LHCN-M2 (cell line): ENCODE results near the gene MAN2B1. TPM values are rescaled to one million over a fixed set of nuclear protein-coding genes. Genes with fewer than 3 reads are reported as not detected.
"Not testable (repeated sequence)": the region's sequence is repeated elsewhere in the genome, so short reads cannot be mapped to it uniquely, and the experiment has no call there.

Source experiments
- DNase-seq: peaks from one replicate; pipeline ENCODE4 v3.0.0-alpha.2; 2012; ENCODE audit warnings: low read depth
- total RNA-seq: library from RNA; depleted of rRNA; stranded (reverse); fragments of >200 nt; gene quantifications from 2 replicates; pipeline ENCODE4 v1.2.3, GENCODE V29; 2014

Gene MAN2B1
- total RNA-seq, 1 experiment from 2014 or later = 48.1 TPM

DNA sequence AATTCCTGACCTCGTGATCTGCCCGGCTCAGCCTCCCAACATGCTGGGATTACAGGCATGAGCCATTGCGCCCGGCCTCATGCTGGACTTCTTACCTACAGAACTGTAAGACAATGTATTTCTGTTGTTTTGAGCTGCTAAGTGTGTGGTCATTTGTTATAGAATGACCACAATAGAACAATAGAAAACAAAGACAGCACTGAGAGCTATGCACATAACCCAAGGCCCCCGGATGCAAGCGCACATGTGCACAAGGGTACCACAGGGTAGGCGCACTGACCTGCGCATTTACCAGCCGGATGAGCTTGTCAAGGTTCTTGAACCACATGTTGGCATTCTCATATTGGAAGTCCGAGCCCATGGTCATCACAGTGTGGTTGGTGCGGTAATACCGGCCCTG is 5.6 kb downstream of the MAN2B1 start:
- DNase-seq = no peak

DNA sequence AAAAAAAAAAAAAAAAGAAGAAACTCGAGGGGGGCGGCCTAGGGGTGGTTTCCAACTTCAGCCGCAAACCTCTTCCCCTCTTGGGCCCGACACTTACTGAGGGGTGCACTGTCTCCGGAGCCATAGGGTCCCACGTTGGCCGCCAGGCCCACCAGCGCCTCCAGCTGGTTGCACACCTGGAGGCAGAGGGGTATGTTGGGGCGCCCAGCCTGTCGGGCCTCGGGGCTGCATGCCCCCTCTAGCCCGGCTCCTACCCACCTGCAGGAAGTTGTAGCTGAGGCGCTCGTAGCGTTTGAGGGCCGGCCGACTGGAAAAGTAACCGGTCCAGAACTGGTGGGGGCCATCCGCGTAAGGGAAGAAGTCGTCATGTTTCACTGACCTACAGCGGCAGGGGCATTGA is 8.6 kb downstream of the MAN2B1 start:
- no peak for DNase-seq

DNA sequence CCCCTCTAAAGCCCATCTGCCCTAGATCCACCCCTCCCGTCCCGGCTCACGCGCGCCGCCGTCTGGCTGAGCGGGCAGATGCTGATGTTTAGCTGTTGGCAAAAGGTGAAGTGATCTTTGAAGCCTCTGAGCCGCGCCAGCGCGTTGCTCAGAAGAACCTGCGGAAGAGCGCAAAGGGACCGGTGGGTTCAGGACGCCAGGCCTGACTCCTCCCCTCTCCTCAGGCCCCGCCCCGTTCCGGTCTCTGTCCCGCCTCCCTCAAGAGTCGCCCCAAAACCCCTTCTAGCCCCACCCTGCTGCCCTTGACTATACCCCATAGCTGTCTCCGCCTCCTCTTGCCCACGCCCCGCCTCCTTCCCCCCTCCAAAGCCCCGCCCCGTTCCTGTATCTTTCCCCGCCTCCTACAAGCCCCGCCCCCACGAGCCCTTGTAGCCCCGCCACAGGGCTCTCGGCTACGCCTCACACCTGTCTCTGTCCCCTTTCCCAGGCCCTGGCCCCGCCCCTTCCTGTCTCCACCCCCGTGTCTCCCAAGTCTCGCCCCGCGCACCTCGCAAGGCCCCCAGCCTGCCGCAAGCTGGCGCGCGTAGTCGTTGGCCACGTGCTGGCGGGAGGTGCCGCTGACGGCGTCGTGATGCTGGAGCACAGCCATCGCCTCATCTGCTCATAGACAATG is 9.5 kb downstream of the MAN2B1 start:
- DNase-seq = no peak

DNA sequence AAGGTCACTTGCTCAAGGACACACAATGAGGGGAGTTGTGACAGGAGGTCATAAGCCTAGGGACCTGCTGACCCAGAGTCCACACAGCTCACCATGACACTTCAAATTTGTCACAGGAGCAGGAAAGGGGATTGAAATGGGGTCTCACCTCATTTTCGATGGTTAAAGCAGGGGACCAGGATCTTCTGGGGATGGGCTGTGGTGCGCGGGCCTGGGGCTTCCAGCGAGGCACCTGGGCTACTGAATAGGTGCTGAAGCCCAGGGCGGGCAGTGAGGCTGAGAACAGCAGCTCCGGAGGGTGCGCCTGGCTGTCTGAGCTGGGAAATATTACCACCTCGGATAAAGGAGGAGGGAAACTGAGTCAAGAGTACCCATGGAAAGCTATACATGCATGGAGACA is 11.0 kb downstream of the MAN2B1 start:
- DNase-seq = no peak

DNA sequence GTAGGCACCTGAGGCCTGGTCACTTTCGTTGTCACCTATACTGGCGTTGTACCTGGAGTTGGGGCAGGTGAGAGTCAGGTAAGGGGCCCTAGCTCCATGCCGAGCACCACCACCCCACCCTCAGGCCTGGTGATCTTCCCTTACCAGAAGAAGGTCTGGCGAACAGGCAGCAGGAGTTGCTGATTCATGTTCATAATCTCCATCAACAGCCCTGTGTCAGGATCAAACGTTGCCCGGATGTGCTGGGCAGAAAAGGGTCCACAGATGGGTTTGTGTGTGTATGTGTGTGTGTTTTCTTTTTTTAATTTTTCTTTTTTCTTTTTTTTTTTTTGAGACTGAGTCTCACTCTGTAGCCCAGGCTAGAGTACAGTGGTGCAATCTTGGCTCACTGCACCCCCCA is 14.3 kb downstream of the MAN2B1 start:
- DNase-seq = no peak

DNA sequence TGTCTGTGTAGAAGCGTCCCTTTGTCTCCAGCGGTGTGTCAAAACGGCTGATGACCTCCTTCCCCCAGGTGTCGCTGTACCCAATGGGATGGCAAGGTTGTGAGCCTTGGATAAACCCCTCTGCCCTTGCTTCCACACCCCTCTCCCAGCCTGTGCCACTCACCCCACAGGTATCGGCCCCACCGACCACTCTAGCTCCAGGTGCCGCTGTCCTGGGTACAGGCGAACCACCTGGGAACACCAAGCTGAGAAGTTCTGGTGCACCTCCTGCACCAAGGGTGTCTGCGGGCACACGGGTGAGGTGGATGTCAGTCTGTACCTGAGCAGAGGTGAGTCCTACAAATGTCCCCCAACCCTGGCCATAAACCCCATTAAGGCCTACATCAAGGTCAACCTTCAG is 16.6 kb downstream of the MAN2B1 start:
- no peak for DNase-seq

DNA sequence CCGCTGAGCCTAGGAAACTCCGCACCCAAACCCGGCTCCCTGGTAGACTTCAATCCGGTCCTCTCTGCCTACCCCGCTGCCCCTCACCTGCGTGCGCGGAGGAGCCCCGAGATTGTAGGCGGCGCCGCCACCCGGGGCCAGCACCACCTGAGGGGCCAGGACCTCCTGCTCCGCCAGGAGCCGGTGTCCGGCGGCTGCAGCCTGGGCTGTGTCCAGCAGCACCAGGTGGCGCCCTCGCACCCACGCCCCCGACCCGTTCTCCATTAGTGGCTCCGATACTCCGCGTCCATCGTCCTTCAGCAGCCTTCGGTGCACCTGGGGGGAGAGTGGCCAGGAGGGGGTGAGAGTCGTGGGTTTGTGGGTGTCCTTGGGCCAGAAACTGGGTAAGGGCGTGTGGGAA is 18.5 kb downstream of the MAN2B1 start:
- no peak for DNase-seq

DNA sequence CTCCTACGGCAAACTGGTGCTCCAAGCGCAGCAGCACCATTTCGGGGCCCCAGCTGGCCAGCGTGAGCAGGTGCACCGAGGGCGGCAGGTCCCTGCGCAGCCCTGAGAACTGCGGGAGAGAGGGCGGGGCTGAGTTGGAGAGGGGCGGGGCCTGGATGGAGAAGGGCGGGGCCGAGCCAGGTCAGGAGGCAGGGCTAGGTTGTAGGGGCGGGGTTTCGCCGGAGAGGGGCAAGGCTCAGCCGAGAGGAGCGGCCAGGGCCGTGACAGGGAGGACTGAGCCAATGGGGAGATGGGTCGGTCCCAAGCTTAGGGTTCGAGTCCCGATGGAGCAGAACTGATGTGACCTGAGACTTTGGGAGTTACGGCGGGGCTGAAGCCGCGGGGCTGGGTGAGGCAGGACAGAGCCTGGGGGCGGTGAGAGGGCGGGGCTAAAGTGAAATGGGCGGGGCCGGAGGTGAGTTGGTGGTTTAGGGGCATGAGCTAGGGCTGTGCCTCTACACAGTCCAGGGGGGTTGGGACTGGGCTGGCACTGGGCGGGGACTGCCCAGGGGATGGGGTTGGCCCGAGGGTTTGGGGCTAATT is 19.0 kb downstream of the MAN2B1 start:
- DNase-seq = no peak

DNA sequence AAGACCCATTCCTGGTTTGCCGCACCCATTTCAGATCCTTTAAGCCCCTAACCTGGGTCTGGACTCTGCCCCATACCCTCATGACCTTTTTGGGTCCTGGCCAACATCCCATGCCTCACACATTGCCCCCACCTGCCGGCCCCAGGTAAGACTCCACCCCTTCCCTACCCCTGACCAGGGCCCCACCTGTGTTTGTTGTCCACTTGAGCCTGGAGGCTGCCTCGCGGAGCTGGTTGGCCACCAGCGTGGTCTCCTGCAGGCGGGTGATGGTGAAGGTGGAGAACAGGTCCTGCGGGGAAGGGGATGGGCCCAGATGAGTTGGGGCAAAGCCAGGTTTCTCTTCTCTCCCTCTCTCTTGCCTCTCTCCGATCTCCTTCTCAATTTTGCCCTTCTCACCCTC is 19.5 kb downstream of the MAN2B1 start:
- DNase-seq = no peak

DNA sequence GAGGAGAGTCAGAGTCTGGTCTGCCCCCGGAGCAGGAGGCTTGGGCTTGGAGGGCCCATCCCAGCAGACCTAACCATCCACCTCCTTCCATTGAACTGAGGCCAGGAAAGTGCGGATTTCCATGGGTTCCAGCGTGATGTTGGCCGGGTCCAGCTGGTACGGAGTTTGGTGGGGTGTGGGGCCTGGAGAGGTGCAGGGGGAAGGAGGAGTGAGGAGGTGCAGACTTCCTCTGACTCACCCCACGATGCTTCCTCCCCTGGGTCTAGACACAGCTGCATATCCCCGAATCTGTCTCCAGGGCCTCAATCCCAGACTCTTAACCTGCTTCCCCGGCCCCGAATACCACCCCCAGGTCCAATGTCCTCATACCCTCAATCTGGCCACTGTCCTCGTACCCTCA is 20.0 kb downstream of the MAN2B1 start:
- no peak for DNase-seq

DNA sequence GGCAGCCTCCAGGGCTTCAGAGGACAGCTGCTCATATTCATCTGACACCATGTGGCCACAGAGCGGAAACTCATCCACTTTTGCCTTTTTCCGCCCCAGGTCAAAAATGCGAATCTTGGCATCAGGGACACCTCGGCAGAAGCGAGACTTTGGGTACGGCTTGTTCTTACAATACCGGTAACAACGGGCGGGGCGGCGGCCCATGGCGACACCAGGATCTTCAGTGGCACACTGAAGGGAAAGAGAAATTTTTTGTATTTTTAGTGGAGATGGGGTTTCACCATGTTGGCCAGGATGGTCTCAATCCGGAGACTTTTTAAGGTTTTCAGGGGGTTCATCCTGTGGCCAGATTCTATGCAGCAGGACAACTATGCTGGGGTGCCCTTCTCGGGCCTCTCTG is 22.8 kb downstream of the MAN2B1 start:
- not testable (repeated sequence) for DNase-seq

DNA sequence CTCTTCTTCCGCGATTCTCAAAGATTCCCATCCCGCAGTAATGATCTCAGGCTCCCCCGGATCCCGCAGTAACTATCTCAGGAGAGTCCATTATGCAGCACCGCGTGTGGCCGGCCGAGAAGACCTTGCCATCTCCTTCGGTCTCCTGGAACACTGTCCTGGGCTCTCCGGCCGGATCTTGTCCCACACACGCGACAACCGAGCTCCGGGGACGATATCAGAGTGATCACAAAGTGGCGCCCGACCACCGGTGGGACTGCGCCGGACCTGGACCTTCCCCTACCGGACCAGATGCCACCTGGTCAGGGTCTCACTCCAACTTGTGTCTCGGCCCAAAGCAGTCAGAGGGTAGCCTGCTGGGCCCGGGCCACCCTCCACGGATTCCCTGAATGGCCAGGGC is 24.0 kb downstream of the MAN2B1 start:
- no peak for DNase-seq

DNA sequence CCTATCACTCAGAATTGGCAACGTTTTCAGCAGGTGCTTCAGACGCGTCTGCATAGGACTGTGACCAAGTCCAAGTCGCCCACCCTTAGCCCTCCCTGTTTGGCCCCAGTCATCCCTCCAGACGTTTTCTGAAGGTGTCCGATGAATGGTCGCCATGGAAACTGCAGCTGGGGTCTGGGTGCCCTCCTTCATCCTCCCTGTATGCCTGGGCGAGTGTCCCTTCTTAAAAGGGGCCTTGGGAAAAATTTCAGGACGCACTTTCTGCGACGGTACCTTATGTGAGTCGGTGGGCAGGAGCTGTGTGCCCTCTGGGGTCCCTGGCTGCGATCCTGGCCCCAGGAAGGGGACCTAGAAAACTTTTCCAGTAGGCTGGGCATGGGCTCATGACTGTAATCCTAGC is 25.1 kb downstream of the MAN2B1 start:
- DNase-seq = no peak

DNA sequence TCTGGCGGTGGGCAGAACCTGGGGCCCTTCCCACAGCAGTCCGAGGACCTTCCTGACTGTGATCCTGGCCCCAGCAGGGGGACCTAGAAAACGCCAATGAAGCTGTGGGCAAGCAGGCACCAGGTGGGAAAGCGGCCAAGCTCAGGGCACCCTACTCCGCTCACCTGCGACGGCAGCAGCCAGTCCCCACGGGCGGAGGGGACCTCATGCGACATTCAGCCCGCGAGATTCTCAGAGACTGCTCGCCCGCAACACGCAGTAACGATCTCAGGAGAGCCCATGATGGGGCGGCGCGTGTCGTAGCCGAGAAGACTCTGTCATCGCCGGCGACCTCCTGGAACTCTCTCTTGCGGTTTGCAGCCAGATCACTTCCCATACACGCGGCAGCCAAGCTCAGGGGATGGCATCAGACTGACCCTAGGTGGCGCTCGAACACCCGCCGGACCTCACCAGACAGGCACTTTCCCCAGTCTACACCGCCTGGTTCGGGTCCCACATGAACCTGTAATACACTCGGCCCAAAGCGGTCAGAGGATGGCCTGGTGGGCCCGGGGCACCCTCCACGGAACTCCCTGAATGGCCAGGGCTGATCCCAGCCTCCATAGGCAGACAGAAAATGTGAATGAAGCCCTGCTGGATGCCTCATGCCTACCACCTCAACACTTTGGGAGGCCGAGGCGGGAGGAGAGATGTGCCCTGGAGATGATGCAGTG is 26.5 kb downstream of the MAN2B1 start:
- DNase-seq = peak; percentile 60

DNA sequence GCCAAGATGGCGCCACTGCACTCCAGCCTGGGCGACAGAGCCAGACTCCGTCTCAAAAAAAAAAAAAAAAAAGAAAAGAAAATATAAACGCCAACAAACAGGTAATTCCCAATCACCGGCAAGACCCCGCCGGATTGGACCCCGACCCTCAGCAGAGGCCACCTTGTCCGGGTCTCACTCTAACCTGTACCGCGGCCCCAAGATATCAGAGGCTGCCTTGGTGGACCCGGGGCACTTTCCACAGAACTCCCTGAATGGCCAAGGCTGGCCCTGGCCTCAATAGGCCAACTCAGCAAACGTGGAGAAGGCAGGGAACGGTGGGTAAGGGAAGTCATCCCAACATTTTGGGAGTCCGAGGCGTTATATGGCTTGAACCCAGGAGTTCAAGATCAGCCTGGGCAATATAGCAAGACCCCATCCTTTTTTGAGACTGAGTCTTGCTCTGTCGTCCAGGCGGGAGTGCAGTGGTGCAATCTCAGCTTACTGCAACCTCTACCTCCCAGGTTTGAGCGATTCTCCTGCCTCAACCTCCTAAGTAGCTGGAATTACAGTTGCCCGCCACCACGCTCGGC is 27.8 kb downstream of the MAN2B1 start:
- DNase-seq = no peak

DNA sequence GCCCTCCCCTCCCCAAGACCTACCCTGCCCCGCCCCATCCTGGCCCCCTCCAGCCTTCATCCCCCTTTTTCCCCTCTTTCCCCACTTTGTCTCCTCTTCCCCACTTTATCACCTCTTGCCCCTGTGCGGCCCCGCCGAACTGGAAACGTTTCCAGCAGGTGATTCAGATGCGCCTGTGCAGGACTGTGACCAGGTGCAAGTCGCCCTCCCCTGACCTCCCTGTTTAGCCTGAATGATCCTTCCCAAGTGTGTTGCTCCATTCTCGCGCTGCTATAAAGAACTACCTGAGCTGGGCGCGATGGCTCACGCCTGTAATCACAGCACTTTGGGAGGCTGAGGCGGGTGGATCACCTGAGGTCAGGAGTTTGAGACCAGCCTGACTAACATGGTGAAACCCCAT is 29.9 kb downstream of the MAN2B1 start:
- no peak for DNase-seq

DNA sequence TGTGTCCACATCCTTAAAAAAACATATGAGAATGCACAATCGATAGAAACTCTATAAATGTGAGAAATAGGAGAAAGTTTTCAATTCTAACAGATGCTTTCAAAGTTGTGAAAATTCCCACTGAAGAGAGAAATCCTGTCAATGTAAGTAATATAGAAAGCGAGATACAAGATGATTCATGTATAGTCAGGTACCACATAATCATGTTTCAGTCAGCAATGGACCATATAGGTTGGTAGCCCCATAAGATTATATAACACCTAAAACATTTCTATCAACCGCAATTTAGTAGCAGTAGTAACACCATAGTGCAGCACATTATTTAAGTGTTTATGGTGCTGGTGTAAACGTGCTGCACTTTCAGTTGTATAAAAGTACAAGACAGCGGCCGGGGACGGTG is 37.3 kb downstream of the MAN2B1 start:
- no peak for DNase-seq

DNA sequence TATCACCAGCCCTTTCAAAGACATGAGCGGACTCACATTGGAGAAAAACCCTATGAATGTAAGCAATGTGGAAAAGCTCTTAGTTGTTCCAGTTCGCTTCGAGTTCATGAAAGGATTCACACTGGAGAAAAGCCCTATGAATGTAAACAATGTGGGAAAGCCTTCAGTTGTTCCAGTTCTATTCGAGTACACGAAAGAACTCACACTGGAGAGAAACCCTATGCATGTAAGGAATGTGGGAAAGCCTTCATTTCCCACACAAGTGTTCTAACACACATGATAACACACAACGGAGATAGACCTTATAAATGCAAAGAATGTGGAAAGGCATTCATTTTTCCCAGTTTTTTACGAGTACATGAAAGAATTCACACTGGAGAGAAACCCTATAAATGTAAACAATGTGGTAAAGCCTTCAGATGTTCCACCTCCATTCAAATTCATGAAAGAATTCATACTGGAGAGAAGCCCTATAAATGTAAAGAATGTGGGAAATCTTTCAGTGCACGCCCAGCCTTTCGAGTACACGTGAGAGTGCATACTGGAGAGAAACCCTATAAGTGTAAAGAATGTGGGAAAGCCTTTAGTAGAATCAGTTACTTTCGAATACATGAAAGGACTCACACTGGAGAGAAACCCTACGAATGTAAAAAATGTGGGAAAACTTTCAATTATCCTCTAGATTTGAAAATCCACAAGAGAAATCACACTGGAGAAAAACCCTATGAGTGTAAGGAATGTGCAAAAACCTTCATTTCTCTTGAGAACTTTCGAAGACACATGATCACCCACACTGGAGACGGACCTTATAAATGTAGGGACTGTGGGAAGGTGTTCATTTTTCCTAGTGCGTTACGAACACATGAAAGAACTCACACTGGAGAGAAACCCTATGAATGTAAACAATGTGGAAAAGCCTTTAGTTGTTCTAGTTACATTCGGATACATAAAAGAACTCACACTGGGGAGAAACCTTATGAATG is 38.2 kb downstream of the MAN2B1 start:
- DNase-seq = peak; percentile 32

DNA sequence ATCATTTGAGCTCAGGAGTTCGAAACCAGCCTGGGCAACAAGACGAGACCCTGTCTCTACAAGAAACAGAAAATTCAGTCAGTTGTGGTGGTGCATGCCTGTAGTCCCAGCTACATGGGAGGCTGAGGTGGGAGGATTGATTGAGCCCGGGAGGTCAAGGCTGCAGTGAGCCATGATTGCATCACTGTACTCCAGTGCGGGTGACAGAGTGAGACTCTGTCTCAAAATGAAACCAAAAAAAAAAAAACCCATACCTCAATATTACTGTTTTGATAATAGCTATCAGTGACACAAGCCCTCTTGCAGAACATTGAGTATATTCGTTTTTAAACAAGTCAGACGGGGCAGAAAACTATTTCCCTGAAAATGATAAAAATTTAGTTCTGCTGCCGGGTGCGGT is 39.6 kb downstream of the MAN2B1 start:
- no peak for DNase-seq

DNA sequence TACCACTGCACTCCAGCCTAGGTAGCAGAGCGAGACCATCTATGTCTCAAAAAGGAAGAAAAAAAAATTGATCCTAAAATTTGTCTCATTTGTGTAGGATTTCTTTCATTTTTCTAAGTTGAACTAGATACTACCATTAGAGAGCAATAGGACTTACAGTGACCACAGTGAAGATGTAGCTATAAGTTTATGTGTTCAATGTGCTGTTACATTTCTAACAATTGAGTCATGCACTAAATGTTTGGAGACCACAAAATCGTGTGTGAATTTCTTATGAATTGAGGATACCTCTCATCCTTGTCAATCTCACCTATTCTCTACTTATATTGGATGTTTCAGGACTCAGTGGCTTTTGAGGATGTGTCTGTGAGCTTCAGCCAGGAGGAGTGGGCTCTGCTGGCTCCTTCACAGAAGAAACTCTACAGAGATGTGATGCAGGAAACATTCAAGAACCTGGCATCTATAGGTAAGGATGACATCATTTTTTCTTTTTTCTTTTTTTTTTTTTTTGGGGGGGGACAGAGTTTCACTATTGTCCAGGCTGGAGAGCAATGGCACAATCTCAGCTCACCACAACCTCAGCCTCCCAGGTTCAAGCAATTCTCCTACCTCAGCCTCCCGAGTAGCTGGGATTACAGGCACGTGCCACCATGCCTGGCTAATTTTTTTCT is 43.0 kb downstream of the MAN2B1 start:
- DNase-seq = no peak
